ENCODE data around the gene CD2BP2. TPM values are rescaled to one million over a fixed set of nuclear protein-coding genes. Genes with fewer than 3 reads are reported as not detected.

Gene CD2BP2
- total RNA-seq, 1 donor from 2014 or later, result 93.2 TPM

DNA sequence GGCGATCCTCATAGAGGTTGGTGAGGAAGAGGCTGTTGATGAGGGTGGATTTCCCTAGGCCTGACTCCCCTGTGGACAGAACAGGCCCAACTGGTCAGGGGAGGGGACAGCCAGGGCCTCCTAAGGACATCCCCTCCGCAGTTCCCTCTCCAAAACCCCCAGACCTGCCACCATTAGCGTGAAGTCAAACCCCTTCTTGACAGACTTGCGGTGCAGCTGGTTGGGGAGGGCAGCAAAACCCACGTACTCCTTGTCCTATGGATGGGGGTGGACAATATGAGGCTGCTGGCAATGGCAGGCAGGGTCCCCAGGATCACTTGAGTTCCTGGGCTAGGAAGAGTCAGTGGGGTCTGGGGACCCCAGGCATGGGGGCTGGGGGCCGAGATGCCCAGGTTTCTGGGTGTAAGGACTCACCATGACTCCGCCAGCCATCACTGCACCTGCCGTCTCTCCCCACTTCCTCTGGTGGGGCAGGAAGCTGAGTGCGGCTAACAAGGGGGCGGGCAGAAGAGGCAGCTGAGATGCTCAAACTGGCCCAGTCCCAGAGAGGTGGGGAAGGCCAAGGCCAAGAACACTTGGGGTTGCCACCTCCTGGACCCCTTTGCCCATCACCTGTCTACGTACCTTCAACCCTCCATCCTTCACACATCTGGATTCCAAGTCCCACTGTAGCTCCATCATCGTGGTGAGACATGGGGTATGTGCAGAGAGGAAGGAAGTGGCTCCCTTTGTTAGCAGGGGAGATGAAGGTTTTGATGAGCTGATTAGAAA is 27.2 kb upstream of the CD2BP2 start, which contains the start of gene SEPTIN1:
TSS of gene SEPTIN1 (minus strand) at position 451 of the 771 bp plus-strand sequence. CDS start at position 432, 19 bp downstream.
- Mint-ChIP-seq H3K27me3 (no peaks in the 10 kb centered on the region), H3K4me3 (peak within 1 kb of the TSS; percentile 84), H3K4me1 (peaks cover 44% of the 10 kb centered on the region), H3K36me3 (ENCODE audit: low read depth) (peaks cover 20% of the 10 kb centered on the region), H3K9me3 (peaks cover 4% of the 10 kb centered on the region), H3K27ac (peak within 1 kb of the TSS; percentile 88)
- intact Hi-C loops (cut with micrococcal nuclease), result loop anchor here (1.0 to 2.0 kb wide), 2 partner anchors 13 to 27 kb away; partner anchors contain the start of gene ZNF48
- DNase-seq, result peak; percentile 94

- Mint-ChIP-seq H3K27ac (peak overlapping the region; percentile 88), H3K36me3 (ENCODE audit: low read depth) (peaks cover 20% of the 10 kb centered on the region), H3K9me3 (peaks cover 4% of the 10 kb centered on the region), H3K27me3 (no peaks in the 10 kb centered on the region), H3K4me1 (peaks cover 48% of the 10 kb centered on the region), H3K4me3 (peak overlapping the region; percentile 84)
- intact Hi-C loops (cut with micrococcal nuclease), result loop anchor here (1.0 to 2.0 kb wide), 2 partner anchors 14 to 27 kb away; partner anchors contain the start of gene ZNF48
- peak; percentile 80 for DNase-seq
These were observed 26.4 kb upstream of the CD2BP2 start for GRCh38 chr16:30381291-30382041.

DNA sequence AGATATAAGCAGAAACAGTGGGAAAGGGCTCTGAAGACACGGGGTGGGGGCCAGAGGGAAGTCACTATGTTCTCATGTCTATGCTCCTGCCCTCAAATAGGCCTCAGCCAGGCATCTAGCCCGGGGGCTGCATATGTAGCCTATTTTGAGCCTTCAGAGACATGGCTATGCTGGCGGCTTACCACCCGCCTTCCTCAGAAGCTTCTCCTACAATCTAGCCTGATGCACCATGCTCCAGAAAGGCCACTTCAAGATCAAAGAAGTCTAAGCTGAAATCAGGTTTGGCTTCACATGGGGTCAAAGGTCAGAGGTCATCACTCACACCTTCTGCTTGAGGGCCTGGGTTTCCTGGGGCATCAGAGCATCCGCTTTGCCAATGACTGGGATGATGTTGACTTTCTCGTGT is 25.7 kb upstream of the CD2BP2 start:
- Mint-ChIP-seq H3K9me3 (peaks cover 4% of the 10 kb centered on the region), H3K36me3 (ENCODE audit: low read depth) (peaks cover 20% of the 10 kb centered on the region), H3K4me3 (peak overlapping the region; percentile 84), H3K27ac (peak overlapping the region; percentile 88), H3K4me1 (peaks cover 48% of the 10 kb centered on the region), H3K27me3 (no peaks in the 10 kb centered on the region)
- intact Hi-C loops (cut with micrococcal nuclease), result no loop called here
- peak; percentile 67 for DNase-seq

GRCh38 chr16:30380072-30380802 is 25.1 kb upstream of the CD2BP2 start:
- intact Hi-C loops (cut with micrococcal nuclease), result no loop called here
- Mint-ChIP-seq H3K36me3 (ENCODE audit: low read depth) (peaks cover 20% of the 10 kb centered on the region), H3K4me1 (peaks cover 48% of the 10 kb centered on the region), H3K9me3 (peaks cover 4% of the 10 kb centered on the region), H3K27ac (peak overlapping the region; percentile 100), H3K4me3 (peak overlapping the region; percentile 99), H3K27me3 (no peaks in the 10 kb centered on the region)
- DNase-seq, result peak; percentile 60

DNA sequence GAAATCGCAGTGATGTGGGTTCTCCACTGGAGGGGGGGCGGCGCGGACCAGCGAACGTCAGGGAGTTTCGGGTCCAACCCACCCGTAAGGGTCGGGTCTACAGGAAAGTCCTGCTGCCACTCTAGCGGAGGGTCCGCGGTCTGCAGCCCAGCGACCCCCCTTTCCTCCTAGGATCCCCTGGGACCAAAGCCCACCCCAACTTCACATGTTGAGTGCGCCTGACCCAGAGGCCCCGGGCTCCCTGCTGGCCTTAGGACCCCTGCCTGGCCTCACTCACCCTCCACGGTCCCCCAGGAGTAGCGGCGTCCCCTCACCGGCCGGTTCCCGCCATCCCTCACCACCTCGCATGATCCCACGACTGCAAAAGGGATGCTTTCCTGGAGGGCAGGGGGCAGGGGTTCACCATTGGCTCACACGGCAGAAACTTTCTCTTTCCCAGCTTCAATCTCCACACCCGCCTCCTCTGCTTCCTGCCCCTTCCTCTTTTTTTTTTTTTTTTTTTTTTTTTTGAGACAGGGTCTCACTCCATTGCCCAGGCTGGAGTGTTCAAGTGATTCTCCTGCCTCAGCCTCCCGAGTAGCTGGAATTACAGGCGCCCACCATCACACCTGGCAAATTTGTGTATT is 24.2 kb upstream of the CD2BP2 start:
- peaks cover 46% of the 10 kb centered on the region for H3K4me1 Mint-ChIP-seq
- peak overlapping the region; percentile 99 for H3K4me3 Mint-ChIP-seq

GRCh38 chr16:30378236-30379157 is 23.4 kb upstream of the CD2BP2 start:
- Mint-ChIP-seq H3K4me1 (peaks cover 43% of the 10 kb centered on the region), H3K4me3 (peak overlapping the region; percentile 99), H3K36me3 (ENCODE audit: low read depth) (peaks cover 19% of the 10 kb centered on the region), H3K27ac (peak overlapping the region; percentile 100), H3K27me3 (no peaks in the 10 kb centered on the region), H3K9me3 (peaks cover under 1% of the 10 kb centered on the region)
- intact Hi-C loops (cut with micrococcal nuclease), result loop anchor here (1.0 to 10.0 kb wide), 8 partner anchors 8 to 384 kb away; partner anchors contain the start of genes FBRS, HIRIP3, INO80E and PRR14
- DNase-seq, result peak; percentile 99

More for the DNA sequence above, 24.2 kb upstream of the CD2BP2 start:
- Mint-ChIP-seq H3K27ac (peak overlapping the region; percentile 100), H3K9me3 (peaks cover 4% of the 10 kb centered on the region), H3K36me3 (ENCODE audit: low read depth) (peaks cover 20% of the 10 kb centered on the region), H3K27me3 (no peaks in the 10 kb centered on the region)
- peak; percentile 68 for DNase-seq
- intact Hi-C loops (cut with micrococcal nuclease), result loop anchor here (2.0 to 10.0 kb wide), 5 partner anchors 16 to 384 kb away; partner anchors contain the start of genes FBRS, HIRIP3, INO80E and PRR14

DNA sequence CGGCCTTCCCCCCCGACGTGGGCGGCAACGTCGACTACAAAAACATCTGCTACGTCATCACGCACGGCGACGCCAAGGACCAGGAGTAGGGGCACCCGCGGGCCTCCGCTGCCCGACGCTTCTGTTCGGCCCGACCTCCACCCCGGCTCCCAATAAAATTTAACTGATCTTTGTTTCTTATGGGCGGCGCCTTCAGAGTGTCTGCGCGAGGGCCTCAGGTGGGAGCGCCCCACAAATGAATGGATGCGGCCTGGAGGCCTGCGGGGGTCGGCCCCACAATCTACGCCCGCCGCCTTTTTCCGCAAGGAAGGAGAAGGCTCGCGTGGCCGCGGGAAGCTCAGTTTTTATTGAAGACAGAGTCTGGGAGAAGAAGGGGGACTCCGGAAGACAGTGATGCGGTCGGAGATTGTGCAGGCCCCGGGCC is 22.7 kb upstream of the CD2BP2 start:
- peak; percentile 95 for DNase-seq
- Mint-ChIP-seq H3K4me1 (peaks cover 42% of the 10 kb centered on the region), H3K4me3 (peak overlapping the region; percentile 99), H3K27me3 (no peaks in the 10 kb centered on the region), H3K27ac (peak overlapping the region; percentile 100), H3K36me3 (ENCODE audit: low read depth) (peaks cover 19% of the 10 kb centered on the region), H3K9me3 (no peaks in the 10 kb centered on the region)
- intact Hi-C loops (cut with micrococcal nuclease), result loop anchor here (1.0 to 10.0 kb wide), 8 partner anchors 8 to 383 kb away; partner anchors contain the start of genes FBRS, HIRIP3, INO80E and PRR14

DNA sequence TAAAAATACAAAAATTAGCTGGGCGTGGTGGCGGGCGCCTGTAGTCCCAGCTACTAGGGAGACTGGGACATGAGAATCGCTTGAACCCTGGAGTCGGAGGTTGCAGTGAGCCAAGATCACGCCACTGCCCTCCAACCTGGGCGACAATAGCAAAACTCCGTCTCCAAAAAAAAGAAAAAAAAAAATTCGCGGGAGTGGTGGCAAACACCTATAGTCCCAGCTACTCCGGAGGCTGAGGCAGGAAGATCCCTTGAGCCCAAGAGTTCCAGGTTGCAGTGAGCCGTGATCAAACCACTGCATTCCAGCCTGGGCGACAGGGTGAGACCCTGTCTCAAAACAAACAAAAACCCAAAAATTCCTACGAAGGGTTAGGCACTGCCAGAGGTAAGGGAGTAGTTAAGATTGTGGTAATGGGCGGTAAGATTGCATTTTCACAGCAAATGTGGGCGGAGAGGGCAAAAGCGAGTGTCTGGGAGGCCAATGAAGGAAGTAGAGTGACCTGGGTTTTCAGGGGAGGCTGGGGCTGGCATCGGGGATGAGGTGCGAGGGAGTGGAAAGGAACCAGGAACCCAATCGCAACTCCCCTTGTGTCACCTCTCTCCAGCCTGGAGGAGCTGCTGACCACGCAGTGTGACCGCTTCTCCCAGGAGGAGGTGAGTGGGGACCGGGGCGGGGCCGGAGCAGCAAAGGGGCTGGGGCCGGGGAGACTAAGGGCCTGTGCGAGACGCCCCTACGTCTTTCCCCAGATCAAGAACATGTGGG is 22.1 kb upstream of the CD2BP2 start:
- peak overlapping the region; percentile 100 for H3K27ac Mint-ChIP-seq
- intact Hi-C loops (cut with micrococcal nuclease), result loop anchor here (10.0 kb wide), 1 partner anchor 382 kb away; the partner anchor contains the start of genes HIRIP3 and INO80E
- H3K4me3 Mint-ChIP-seq, result peak overlapping the region; percentile 99
- H3K4me1 Mint-ChIP-seq, result peaks cover 37% of the 10 kb centered on the region
- peaks cover 19% of the 10 kb centered on the region for H3K36me3 Mint-ChIP-seq (ENCODE audit: low read depth)
- no peaks in the 10 kb centered on the region for H3K9me3 Mint-ChIP-seq
- no peak for DNase-seq
- H3K27me3 Mint-ChIP-seq, result no peaks in the 10 kb centered on the region

- Mint-ChIP-seq H3K4me3 (no peak overlapping the region), H3K4me1 (peaks cover 42% of the 10 kb centered on the region), H3K27ac (peak overlapping the region; percentile 48), H3K9me3 (no peaks in the 10 kb centered on the region), H3K36me3 (ENCODE audit: low read depth) (peaks cover 19% of the 10 kb centered on the region), H3K27me3 (no peaks in the 10 kb centered on the region)
- DNase-seq, result no peak
- intact Hi-C loops (cut with micrococcal nuclease), result loop anchor here (10.0 kb wide), 1 partner anchor 382 kb away; the partner anchor contains the start of genes HIRIP3 and INO80E
These were observed 21.4 kb upstream of the CD2BP2 start for GRCh38 chr16:30376461-30376902.

DNA sequence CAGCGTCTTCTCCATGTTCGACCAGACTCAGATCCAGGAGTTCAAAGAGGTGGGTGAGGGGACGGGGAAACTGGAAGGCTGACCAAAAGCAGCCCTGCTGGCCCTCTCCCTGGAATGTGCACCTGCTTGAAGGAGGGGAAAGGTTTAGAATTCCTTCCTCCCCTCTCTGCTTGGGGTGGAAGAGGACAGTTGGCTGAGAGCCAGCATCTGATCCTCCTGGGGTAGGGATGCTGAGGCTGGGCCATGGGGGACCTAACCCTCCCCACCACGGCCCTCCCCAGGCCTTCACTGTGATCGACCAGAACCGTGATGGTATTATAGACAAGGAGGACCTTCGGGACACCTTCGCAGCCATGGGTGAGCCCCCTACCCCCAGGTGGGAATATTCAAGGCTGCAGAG is 20.8 kb upstream of the CD2BP2 start:
- peaks cover 42% of the 10 kb centered on the region for H3K4me1 Mint-ChIP-seq
- H3K36me3 Mint-ChIP-seq (ENCODE audit: low read depth), result peaks cover 16% of the 10 kb centered on the region
- peak overlapping the region; percentile 48 for H3K27ac Mint-ChIP-seq
- H3K9me3 Mint-ChIP-seq, result no peaks in the 10 kb centered on the region
- DNase-seq, result peak; percentile 57
- intact Hi-C loops (cut with micrococcal nuclease), result loop anchor here (10.0 kb wide), 1 partner anchor 381 kb away; the partner anchor contains the start of genes HIRIP3 and INO80E
- no peak overlapping the region for H3K4me3 Mint-ChIP-seq
- no peaks in the 10 kb centered on the region for H3K27me3 Mint-ChIP-seq

GRCh38 chr16:30374538-30374937 is 19.4 kb upstream of the CD2BP2 start, which contains the start of gene MYL11:
MYL11 (plus strand) TSS chr16:30374802; CDS start chr16:30374858, 56 bp downstream.
- Mint-ChIP-seq H3K27ac (peak within 1 kb of the TSS; percentile 48), H3K9me3 (no peaks in the 10 kb centered on the region)
- peak; percentile 58 for DNase-seq

More at GRCh38 chr16:30374538-30374937, 19.4 kb upstream of the CD2BP2 start, which contains the start of gene MYL11:
- Mint-ChIP-seq H3K4me3 (no peak within 1 kb of the TSS), H3K4me1 (peaks cover 35% of the 10 kb centered on the region), H3K27me3 (peaks cover 4% of the 10 kb centered on the region), H3K36me3 (ENCODE audit: low read depth) (peaks cover 11% of the 10 kb centered on the region)
- intact Hi-C loops (cut with micrococcal nuclease), result loop anchor here (5.0 to 10.0 kb wide), 2 partner anchors 153 to 380 kb away; partner anchors contain the start of genes HIRIP3, INO80E and ZNF768
